ENCODE data around the gene MAPK13.

The MAPK13 gene

GRCh38 chr6:36149476-36149875 lies 19.2 kb downstream of the MAPK13 start:
- DNase-seq (ENCODE audit: low read depth in 3 of 3): no peak

GRCh38 chr6:36150283-36150682 lies 20.0 kb downstream of the MAPK13 start:
- no peak for DNase-seq (ENCODE audit: low read depth in 3 of 3)

GRCh38 chr6:36154286-36154685 lies 24.0 kb downstream of the MAPK13 start:
- DNase-seq (ENCODE audit: low read depth in 3 of 3): no peak

GRCh38 chr6:36155662-36156061 lies 25.3 kb downstream of the MAPK13 start:
- no peak for DNase-seq (ENCODE audit: low read depth in 3 of 3)

GRCh38 chr6:36160147-36160760 lies 29.9 kb downstream of the MAPK13 start:
- DNase-seq (ENCODE audit: low read depth in 3 of 3): no peak

GRCh38 chr6:36169023-36170007 lies 39.0 kb downstream of the MAPK13 start:
- no peak for DNase-seq (ENCODE audit: low read depth in 3 of 3)

- DNase-seq (ENCODE audit: low read depth in 3 of 3): no peak
Measured at GRCh38 chr6:36170704-36171103, 40.4 kb downstream of the MAPK13 start.

- DNase-seq (ENCODE audit: low read depth in 3 of 3): no peak
Measured at GRCh38 chr6:36171573-36171972, 41.3 kb downstream of the MAPK13 start.

- no peak for DNase-seq (ENCODE audit: low read depth in 3 of 3)
Measured at GRCh38 chr6:36177166-36177565, 46.9 kb downstream of the MAPK13 start.

- DNase-seq (ENCODE audit: low read depth in 3 of 3): no peak
Measured at GRCh38 chr6:36178544-36178943, 48.2 kb downstream of the MAPK13 start.

- DNase-seq (ENCODE audit: low read depth in 3 of 3): no peak
Measured at GRCh38 chr6:36180126-36180525, 49.8 kb downstream of the MAPK13 start.

- no peak for DNase-seq (ENCODE audit: low read depth in 3 of 3)
Measured at GRCh38 chr6:36184311-36184710, 54.0 kb downstream of the MAPK13 start.

GRCh38 chr6:36186199-36186598 lies 55.9 kb downstream of the MAPK13 start:
- no peak for DNase-seq (ENCODE audit: low read depth in 3 of 3)

- DNase-seq (ENCODE audit: low read depth in 3 of 3): no peak
Measured at GRCh38 chr6:36187446-36187845, 57.1 kb downstream of the MAPK13 start.
